HCT116 (cell line): ENCODE data around the gene SLC6A13. TPM values are rescaled to one million over a fixed set of nuclear protein-coding genes. Genes with fewer than 3 reads are reported as not detected.

Experiments used
- ATAC-seq: fragments of 200-7000 bp; cut with Tn5 transposase; 2 replicates; pipeline ENCODE4 v1.9.1; 2020; ENCODE audit warnings: mild to moderate bottlenecking, moderate library complexity
- BruUV-seq: library from RNA; stranded (reverse); fragments of 400-500 nt; replicated peaks from 2 replicates; lab custom pipeline; 2021; lab: Mats Ljungman, UMichigan
- CTCF ChIA-PET: fragments of 300-600 bp; sonication (Branson Sonifier 250); formaldehyde crosslinking; loops from one replicate; lab custom pipeline; 2021; ENCODE audit warnings: antibody characterized with exemption; lab: Charles Lee
- POLR2A ChIA-PET: fragments of 300-600, 350-600 bp; sonication (Branson Sonifier 250); formaldehyde crosslinking; loops from one replicate; lab custom pipeline; 2021; ENCODE audit warnings: antibody characterized with exemption; lab: Charles Lee
- RAD21 ChIA-PET, 2 experiments: fragments of 300-600 bp; sonication (Branson Sonifier 250); formaldehyde crosslinking; loops; one replicate each; lab custom pipeline; 2023; ENCODE audit warnings: low total read pairs in 2 of 2; ENCODE audit not compliant: uncharacterized antibody in 2 of 2, unreplicated experiment in 2 of 2, low non-redundant PET in 1 of 2; lab: Charles Lee
- DNase-seq: peaks from one replicate; pipeline ENCODE4 v3.0.0-alpha.2; 2010; ENCODE audit warnings: low read depth, low spot score
- H2AFZ ChIP-seq: fragments of 200-600 bp; shearing (Covaris generic), sonication (generic); 2 replicates; pipeline ENCODE4 v1.6.1; 2017; ENCODE audit warnings: low read depth, mixed run types, mixed read lengths, antibody characterized with exemption, low read length; ENCODE audit not compliant: poor library complexity, severe bottlenecking
- H3K27ac ChIP-seq: 2 replicates; pipeline ENCODE4 v1.5.1; 2012; ENCODE audit warnings: low read depth, low read length
- H3K27me3 ChIP-seq: fragments of 200-600 bp; sonication (generic); 2 replicates; pipeline ENCODE4 v1.6.1; 2016; ENCODE audit warnings: mixed run types, low read length, mixed read lengths; ENCODE audit not compliant: insufficient read depth
- H3K36me3 ChIP-seq, 2 experiments: fragments of 200-500 bp in 1 of 2; fragments of 200-600 bp in 1 of 2; sonication (Bioruptor generic) in 1 of 2; sonication (generic) in 1 of 2; 2 replicates each; pipeline versions ENCODE4 v1.5.1 to v1.6.1; 2014 to 2016; ENCODE audit warnings: low read length in 2 of 2, inconsistent platforms in 1 of 2, mixed read lengths in 1 of 2, mixed run types in 1 of 2; ENCODE audit not compliant: insufficient read depth in 2 of 2, control insufficient read depth in 1 of 2
- H3K4me1 ChIP-seq, 2 experiments: fragments of 200-600 bp in 1 of 2; sonication (generic) in 1 of 2; 2 replicates each; pipeline versions ENCODE4 v1.5.1 to v1.6.1; 2012 to 2017; ENCODE audit warnings: low read length in 2 of 2, inconsistent platforms in 1 of 2, mild to moderate bottlenecking in 1 of 2, mixed read lengths in 1 of 2, mixed run types in 1 of 2, moderate library complexity in 1 of 2; ENCODE audit not compliant: insufficient read depth in 2 of 2, control insufficient read depth in 1 of 2
- H3K4me2 ChIP-seq: fragments of 200-600 bp; sonication (generic); 2 replicates; pipeline ENCODE4 v1.6.1; 2017; ENCODE audit warnings: mixed run types, low read length, mixed read lengths
- H3K4me3 ChIP-seq, 2 experiments: fragments of 200-600 bp in 1 of 2; sonication (generic) in 1 of 2; replicated peaks in 1 of 2; 2 replicates each; pipeline ENCODE4 v1.5.1; 2011 to 2016; ENCODE audit warnings: low read length in 2 of 2, control low read depth in 1 of 2, low read depth in 1 of 2, mild to moderate bottlenecking in 1 of 2, mixed read lengths in 1 of 2, mixed run types in 1 of 2
- H3K79me2 ChIP-seq: fragments of 200-600 bp; sonication (generic); 2 replicates; pipeline ENCODE4 v1.6.1; 2017; ENCODE audit warnings: mild to moderate bottlenecking, mixed run types, low read length, moderate library complexity, mixed read lengths; ENCODE audit not compliant: insufficient read depth
- H3K9ac ChIP-seq: fragments of 200-600 bp; sonication (generic); 2 replicates; pipeline ENCODE4 v1.6.1; 2016; ENCODE audit warnings: low read length, mixed read lengths
- H3K9me2 ChIP-seq: fragments of 200-600 bp; sonication (generic), shearing (Covaris generic); 2 replicates; pipeline ENCODE4 v1.6.1; 2017; ENCODE audit warnings: mixed run types, mild to moderate bottlenecking, moderate library complexity; ENCODE audit not compliant: insufficient read depth
- H3K9me3 ChIP-seq, 2 experiments: fragments of 200-500 bp in 1 of 2; fragments of 200-600 bp in 1 of 2; sonication (Bioruptor generic) in 1 of 2; sonication (generic) in 1 of 2; 2 replicates each; pipeline ENCODE4 v1.6.1; 2014 to 2017; ENCODE audit warnings: low read length in 2 of 2, mixed read lengths in 2 of 2, inconsistent platforms in 1 of 2, low read depth in 1 of 2, mild to moderate bottlenecking in 1 of 2, mixed run types in 1 of 2, moderate library complexity in 1 of 2; ENCODE audit not compliant: control insufficient read depth in 1 of 2, insufficient read depth in 1 of 2
- H4K20me1 ChIP-seq: fragments of 200-600 bp; sonication (generic), shearing (Covaris generic); 2 replicates; pipeline ENCODE4 v1.6.1; 2017; ENCODE audit warnings: mixed run types, mild to moderate bottlenecking, moderate library complexity; ENCODE audit not compliant: insufficient read depth
- CEBPB ChIP-seq: IDR thresholded peaks from 2 replicates; pipeline ENCODE4 v1.6.1; 2012; ENCODE audit warnings: low read depth
- EGR1 ChIP-seq: IDR thresholded peaks from 2 replicates; pipeline ENCODE4 v1.6.1; 2012; ENCODE audit warnings: low read depth
- ELF1 ChIP-seq: IDR thresholded peaks from 2 replicates; pipeline ENCODE4 v1.6.1; 2012; ENCODE audit warnings: low read depth, borderline replicate concordance
- EZH2phosphoT487 ChIP-seq: fragments of 200-600 bp; IDR thresholded peaks from 2 replicates; pipeline ENCODE4 v1.6.1; 2018; ENCODE audit warnings: antibody characterized with exemption, borderline replicate concordance
- FOSL1 ChIP-seq: IDR thresholded peaks from 2 replicates; pipeline ENCODE4 v1.6.1; 2012; ENCODE audit warnings: low read depth
- JUND ChIP-seq: IDR thresholded peaks from 2 replicates; pipeline ENCODE4 v1.6.1; 2012
- POLR2A ChIP-seq: IDR thresholded peaks from 2 replicates; pipeline ENCODE4 v1.7.0; 2011; ENCODE audit warnings: borderline replicate concordance; ENCODE audit not compliant: insufficient read depth, insufficient read length; ENCODE audit errors: extremely low read depth
- SP1 ChIP-seq: IDR thresholded peaks from 2 replicates; pipeline ENCODE4 v1.6.1; 2012; ENCODE audit warnings: low read depth
- ZFX ChIP-seq: fragments of 450-650 bp; IDR thresholded peaks from 2 replicates; pipeline ENCODE4 v1.6.1; 2017
- intact Hi-C: fragments of 100-400 bp; cut with micrococcal nuclease; formaldehyde crosslinking; loops from 2 replicates; pipeline ENCODE4 v1.10.0; 2022
- total RNA-seq: library from RNA; stranded (reverse); gene quantifications from one replicate; pipeline ENCODE4 v1.2.1, GENCODE V29; 2021; ENCODE audit not compliant: unreplicated experiment
- TF ChIP-seq, protein P1 (sequence below): IDR thresholded peaks from 2 replicates; pipeline ENCODE4 v1.6.1; 2011; ENCODE audit warnings: mild to moderate bottlenecking, low read length, moderate library complexity; ENCODE audit not compliant: insufficient replicate concordance; ENCODE audit errors: extremely low read depth
- TF ChIP-seq, protein P2 (sequence below): IDR thresholded peaks from 2 replicates; pipeline ENCODE4 v1.6.1; 2012; ENCODE audit warnings: low read depth
- TF ChIP-seq, protein P3 (sequence below), 3 experiments: fragments of 200-600 bp in 1 of 3; sonication (generic) in 1 of 3; IDR thresholded peaks in 2 of 3; conservative IDR thresholded peaks in 1 of 3; 2 replicates each; pipeline ENCODE4 v1.5.1; 2012 to 2017; ENCODE audit warnings: low read depth in 2 of 3, low read length in 2 of 3, antibody characterized with exemption in 1 of 3, borderline replicate concordance in 1 of 3, control low read depth in 1 of 3, mild to moderate bottlenecking in 1 of 3, mixed read lengths in 1 of 3, mixed run types in 1 of 3, moderate library complexity in 1 of 3; ENCODE audit not compliant: insufficient read depth in 1 of 3

Gene SLC6A13
- total RNA-seq, 1 experiment from 2014 or later: 0.39 TPM

DNA sequence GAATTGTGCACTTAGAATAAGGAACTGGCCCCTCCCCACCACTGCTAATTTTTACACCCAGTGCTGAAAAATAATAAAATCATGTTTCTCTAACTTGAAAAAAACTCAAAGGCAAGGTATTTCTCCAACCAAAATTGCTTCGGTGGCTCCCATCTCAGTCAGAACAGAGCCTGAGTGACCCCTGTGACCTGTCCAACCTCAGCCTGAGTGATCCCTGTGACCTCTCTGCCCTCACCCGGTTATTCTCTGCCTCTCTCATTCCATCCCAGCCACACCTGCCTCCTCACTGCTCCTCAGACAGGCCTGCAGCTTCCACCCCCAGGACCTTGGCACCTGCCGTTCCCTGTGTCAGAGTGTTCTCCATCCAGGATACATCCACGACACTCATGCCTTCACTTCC is 53.8 kb downstream of the SLC6A13 start:
- RAD21 ChIA-PET: no interaction called here
- TF ChIP-seq ZFX (no peak), FOSL1 (no peak), CEBPB (no peak), SP1 (no peak), ELF1 (no peak), JUND (no peak), POLR2A (no peak), EGR1 (no peak), EZH2phosphoT487 (no peak)
- TF ChIP-seq, protein P1, sequence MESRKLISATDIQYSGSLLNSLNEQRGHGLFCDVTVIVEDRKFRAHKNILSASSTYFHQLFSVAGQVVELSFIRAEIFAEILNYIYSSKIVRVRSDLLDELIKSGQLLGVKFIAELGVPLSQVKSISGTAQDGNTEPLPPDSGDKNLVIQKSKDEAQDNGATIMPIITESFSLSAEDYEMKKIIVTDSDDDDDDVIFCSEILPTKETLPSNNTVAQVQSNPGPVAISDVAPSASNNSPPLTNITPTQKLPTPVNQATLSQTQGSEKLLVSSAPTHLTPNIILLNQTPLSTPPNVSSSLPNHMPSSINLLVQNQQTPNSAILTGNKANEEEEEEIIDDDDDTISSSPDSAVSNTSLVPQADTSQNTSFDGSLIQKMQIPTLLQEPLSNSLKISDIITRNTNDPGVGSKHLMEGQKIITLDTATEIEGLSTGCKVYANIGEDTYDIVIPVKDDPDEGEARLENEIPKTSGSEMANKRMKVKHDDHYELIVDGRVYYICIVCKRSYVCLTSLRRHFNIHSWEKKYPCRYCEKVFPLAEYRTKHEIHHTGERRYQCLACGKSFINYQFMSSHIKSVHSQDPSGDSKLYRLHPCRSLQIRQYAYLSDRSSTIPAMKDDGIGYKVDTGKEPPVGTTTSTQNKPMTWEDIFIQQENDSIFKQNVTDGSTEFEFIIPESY: no peak
- TF ChIP-seq, protein P2, sequence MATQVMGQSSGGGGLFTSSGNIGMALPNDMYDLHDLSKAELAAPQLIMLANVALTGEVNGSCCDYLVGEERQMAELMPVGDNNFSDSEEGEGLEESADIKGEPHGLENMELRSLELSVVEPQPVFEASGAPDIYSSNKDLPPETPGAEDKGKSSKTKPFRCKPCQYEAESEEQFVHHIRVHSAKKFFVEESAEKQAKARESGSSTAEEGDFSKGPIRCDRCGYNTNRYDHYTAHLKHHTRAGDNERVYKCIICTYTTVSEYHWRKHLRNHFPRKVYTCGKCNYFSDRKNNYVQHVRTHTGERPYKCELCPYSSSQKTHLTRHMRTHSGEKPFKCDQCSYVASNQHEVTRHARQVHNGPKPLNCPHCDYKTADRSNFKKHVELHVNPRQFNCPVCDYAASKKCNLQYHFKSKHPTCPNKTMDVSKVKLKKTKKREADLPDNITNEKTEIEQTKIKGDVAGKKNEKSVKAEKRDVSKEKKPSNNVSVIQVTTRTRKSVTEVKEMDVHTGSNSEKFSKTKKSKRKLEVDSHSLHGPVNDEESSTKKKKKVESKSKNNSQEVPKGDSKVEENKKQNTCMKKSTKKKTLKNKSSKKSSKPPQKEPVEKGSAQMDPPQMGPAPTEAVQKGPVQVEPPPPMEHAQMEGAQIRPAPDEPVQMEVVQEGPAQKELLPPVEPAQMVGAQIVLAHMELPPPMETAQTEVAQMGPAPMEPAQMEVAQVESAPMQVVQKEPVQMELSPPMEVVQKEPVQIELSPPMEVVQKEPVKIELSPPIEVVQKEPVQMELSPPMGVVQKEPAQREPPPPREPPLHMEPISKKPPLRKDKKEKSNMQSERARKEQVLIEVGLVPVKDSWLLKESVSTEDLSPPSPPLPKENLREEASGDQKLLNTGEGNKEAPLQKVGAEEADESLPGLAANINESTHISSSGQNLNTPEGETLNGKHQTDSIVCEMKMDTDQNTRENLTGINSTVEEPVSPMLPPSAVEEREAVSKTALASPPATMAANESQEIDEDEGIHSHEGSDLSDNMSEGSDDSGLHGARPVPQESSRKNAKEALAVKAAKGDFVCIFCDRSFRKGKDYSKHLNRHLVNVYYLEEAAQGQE: no peak
- TF ChIP-seq, protein P3, sequence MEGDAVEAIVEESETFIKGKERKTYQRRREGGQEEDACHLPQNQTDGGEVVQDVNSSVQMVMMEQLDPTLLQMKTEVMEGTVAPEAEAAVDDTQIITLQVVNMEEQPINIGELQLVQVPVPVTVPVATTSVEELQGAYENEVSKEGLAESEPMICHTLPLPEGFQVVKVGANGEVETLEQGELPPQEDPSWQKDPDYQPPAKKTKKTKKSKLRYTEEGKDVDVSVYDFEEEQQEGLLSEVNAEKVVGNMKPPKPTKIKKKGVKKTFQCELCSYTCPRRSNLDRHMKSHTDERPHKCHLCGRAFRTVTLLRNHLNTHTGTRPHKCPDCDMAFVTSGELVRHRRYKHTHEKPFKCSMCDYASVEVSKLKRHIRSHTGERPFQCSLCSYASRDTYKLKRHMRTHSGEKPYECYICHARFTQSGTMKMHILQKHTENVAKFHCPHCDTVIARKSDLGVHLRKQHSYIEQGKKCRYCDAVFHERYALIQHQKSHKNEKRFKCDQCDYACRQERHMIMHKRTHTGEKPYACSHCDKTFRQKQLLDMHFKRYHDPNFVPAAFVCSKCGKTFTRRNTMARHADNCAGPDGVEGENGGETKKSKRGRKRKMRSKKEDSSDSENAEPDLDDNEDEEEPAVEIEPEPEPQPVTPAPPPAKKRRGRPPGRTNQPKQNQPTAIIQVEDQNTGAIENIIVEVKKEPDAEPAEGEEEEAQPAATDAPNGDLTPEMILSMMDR (IDR thresholded peaks at IDR 0.05 in 2 of 3, conservative IDR thresholded peaks at IDR 0.05 in 1 of 3; ENCODE audit: borderline replicate concordance in 1 of 3, insufficient read depth in 1 of 3, low read depth in 2 of 3, low read length in 2 of 3): no peak
- Histone ChIP-seq H3K9ac (no peak overlapping the region), H3K79me2 (no peaks in the 10 kb centered on the region), H2AFZ (no peak overlapping the region), H3K9me2 (no peaks in the 10 kb centered on the region), H3K9me3 (no peaks in the 10 kb centered on the region), H3K4me1 (no peaks in the 10 kb centered on the region), H3K36me3 (no peaks in the 10 kb centered on the region), H4K20me1 (no peaks in the 10 kb centered on the region), H3K4me3 (no peak overlapping the region), H3K4me2 (no peak overlapping the region), H3K27ac (no peak overlapping the region), H3K27me3 (no peaks in the 10 kb centered on the region; the same call in 1 of the 2 replicates)
- intact Hi-C loops: no loop called here
- POLR2A ChIA-PET: no interaction called here
- no peak for ATAC-seq
- CTCF ChIA-PET: no interaction called here
- DNase-seq: no peak
- BruUV-seq: no TSS peak
